GM19193 (cell line): Measurements from ENCODE around the gene CCDC71.

Experiments used
- POLR2A ChIP-seq: IDR thresholded peaks from 4 replicates; pipeline ENCODE4 v1.6.1; 2011; ENCODE audit not compliant: insufficient read depth, insufficient read length; ENCODE audit errors: extremely low read depth

CCDC71 gene

DNA sequence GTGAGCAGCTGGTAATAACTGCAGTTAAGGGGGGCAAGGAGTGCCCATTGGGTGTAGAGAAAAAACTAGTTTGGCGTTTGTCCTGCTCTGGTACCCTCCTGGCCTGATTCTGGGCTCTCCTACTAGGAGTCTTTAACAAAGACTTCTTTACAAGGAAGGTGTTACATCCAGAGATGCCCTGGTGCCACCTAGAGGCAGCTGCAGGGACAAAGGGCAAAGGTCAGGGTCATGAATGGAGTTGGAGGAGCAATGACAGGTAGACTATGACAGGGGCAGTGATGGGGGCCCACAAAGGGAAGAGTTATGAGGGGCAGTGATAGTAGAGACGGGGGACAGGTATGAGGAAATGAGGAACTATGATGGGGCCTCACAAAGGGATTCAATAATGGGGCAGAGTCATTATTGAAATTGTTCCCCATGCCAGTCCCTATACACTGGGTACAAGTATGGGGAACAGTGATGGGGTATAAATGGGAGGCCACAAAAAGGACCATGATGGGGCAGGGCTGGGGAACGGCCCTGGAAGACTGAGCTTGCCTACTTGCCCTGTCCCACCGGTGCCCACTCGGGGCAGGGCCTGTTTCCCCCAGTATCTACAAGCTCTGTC lies 7.9 kb downstream of the CCDC71 start:
- TF ChIP-seq POLR2A = no peak

DNA sequence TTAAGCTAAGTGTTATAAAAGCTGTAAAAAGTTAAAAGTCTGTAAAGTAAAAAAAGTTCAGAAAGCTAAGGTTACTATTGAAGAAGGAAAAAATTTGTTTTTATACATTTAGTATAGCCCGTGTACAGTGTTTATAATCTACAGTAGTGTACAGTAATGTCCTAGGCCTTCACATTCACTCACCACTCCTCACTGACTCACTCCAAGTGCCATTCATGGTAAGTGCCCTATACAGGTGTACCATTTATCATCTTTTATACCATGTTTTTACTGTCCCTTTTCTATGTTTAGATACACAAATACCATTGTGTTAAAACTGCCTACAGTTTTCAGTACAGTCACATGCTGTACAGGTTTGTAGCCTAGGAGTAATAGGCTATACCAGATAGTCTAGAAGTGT lies 8.8 kb downstream of the CCDC71 start:
- no peak for TF ChIP-seq POLR2A

DNA sequence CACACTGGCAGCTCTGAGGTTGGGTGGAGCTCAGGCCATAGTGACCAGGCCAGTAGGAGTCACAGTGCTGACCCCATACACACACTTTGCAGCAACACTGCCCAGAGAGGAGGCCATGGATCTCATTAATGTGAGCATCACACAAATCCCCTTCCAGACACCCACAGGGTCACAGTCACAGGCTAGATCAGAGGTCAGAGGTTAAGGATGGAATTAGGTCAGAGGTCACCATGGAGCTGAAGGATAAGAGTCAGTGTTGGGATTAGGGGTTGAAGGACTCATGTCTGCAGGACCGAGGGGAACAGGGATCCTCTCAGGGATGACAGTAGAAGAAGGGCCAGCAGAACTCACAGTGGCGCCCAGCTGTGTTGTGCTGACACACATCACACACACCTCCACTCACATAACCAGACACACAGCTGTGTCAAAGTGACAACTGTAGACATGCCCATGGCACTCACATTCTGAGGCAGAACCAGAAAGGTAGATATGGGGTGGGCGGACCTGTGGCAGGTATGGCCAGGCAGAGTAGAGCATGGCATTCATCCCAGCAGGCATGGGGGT lies 12.7 kb downstream of the CCDC71 start:
- TF ChIP-seq POLR2A = no peak

DNA sequence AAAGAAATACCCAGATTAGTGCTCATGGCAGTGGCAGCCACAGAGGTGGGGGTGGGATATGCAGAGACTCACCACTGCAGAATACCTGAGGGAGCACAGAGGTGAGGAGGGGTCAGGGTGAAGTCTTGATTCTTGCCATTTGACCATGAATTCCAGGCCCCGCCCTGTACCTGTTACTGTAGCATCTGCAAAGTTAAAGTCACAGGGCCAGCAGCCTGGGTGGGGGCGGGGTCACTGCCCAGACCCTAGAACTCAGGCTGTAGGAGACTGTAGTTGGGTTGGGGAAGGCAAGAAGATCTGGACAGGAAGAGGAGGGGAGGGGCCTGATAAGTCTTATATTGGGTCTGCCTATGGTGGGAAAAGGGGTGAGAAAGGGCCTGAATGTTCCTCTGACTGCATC lies 14.5 kb downstream of the CCDC71 start:
- no peak for TF ChIP-seq POLR2A

DNA sequence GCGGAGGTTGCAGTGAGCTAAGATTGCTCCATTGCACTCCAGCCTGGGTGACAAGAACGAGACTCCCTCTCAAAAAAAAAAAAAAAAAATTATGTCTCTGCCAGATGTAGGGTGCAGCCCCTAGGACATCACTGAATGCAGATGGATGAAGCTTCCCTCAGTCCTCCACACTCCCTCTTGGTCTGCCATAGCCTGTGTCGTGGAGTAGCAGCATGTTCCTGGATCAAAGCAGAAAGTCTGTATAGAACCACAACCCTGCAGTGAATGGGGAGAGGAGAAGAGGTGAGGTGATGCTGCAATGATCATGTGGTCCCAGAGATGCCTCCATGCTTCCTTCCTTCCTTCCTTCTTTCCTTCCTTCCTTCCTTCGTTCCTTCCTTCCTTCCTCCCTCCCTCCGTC lies 18.0 kb downstream of the CCDC71 start:
- no peak for TF ChIP-seq POLR2A

DNA sequence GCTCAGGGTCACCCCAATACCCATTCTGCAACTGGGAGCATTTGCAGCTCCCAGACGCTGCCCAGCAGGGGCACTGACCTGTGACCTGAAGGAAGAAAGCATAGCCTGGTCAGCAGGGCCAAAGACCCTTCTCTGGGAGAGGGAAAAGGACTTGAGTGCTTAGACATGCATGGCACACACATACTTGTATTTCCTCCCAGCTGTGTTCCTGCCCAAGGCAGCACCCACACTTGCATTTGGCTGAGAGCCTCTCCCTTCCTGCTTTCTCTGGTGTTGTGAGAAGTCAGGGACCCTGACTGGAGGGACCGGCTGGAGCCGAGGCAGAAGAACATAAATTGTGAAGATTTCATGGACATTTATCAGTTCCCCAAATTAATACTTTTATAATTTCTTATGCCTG lies 26.1 kb downstream of the CCDC71 start:
- TF ChIP-seq POLR2A = no peak

DNA sequence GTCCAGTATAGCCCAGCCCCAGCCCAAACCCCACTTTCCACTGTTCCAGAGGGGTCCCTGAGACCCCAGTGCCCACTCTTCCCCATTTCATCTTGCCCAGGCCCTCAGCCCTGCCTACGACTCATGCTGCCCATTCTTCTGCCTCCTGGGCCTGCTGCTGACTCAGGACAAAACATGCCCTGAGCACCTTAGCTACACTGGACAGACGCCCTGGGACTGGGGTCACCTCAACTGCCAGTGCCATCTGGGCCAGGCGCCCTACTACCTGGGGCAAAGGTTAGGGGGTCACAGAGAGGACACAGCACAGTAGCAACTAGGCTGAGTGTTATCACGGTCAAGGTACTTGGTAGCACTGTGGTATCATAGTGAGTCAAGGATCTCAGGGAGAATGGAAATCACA lies 30.6 kb downstream of the CCDC71 start:
- TF ChIP-seq POLR2A = no peak

DNA sequence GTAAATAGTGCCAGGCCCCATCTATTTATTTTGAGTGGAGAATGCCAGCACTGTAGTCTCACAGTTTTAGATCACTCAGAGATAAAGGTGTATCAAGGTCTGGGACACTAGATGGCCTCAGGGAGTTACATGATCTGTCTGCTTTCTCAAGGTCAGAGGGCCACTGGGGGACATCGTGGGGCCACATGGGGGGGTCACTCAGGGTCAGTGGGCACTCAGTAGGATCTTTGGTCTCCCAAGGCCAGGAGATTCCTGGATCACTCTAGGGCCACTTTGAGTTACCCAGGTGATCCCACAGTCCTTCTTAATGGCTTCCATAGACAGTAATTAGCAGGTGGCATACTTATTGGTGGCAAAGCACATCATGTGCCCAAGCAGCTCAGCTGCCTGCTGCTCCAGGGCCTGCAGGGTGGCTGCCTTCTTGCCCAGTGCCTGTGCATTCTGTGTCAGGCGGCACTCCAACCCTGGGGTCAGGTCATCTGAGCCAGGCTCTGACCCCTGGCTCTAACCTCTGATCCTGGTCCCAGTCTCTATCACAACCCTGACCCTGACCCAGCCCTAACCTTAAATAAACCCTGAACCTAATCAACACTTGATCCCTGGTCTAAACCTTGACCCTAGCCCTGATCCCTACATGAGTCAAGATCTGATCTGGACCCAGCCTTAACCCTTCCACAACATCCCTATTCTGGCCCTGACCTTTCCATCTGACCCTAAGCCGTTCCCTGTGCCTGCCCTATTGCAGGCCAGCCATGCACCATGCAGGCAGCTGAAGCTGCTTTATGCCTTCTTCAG lies 31.5 kb downstream of the CCDC71 start:
- TF ChIP-seq POLR2A = no peak

DNA sequence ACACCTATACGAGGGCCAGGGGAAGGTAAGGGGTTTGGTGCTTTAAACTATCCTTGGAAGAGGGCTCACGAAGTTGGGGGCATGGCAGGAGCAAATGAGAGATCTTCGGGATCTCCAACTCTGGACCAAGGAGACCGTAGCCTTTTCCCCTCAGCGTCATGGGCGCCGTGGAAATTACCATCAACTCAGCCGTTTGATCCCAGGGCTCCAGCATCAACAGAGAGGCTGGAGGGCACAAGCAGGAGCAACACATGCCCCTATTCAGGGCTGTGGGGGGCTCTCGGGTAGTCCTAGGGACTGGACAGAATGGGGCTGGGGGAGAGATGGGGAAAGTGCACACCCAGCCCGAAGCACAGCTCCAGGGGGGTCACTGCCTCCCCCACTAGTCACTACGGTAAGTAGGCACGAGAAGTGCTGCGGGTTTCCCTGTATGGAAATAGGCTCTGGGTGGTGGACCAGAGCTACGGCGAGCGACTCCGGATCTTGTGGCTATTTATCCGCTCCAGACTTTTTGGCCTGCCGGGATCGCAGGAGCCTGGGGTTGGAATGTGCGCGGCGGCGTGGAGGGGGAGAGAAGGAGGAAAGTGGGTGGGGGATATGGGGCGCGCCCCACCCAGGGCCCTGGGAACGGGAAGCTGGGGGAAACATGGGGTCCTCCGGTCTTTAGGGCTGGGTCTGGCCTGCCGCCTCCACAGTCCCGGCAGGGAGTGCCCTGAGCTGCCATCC lies 32.7 kb downstream of the CCDC71 start:
- TF ChIP-seq POLR2A = no peak

DNA sequence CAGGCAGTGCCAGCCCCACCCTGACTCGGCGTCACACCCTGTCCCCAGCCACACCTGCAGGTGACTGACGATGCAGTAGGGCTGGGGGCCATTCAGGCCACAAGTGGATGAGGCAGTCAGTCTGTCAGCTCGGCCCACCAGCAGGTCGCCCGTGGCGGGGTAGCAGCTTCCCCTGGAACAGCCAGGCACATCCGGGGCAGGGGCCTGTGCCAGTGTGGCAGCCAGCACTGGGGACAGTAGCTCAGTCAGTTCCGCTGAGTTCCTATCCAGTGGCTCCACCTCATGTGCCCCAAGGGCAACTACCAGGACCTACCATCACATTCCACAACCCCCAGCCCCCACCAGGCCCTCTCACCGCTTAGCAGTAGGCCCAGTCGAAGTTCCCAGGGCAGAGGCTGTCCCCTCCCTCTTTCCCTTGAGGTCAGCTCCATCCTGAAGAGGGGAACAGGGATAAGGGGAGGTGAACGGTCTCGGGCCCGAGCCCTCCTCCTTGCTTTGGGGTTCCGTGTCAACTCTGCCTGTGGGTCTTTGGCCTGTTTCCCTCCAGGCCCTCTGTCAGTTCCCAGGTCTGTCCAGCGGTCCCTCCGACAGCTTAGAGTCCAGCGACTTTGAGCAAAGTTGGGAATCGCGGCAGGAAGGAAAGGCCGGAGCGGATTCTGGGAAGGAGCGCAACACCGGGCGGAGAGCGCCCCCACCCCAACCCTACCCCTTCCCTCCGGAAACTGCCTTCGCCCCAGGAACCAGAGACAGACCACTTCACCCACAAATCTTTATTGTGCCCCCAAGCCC lies 33.5 kb downstream of the CCDC71 start, which contains the start of gene LAMB2:
Gene LAMB2 (minus strand): TSS at position 614 of the 789 bp plus-strand sequence. CDS start 183 bp downstream, at position 431.
- TF ChIP-seq POLR2A = no peak

DNA sequence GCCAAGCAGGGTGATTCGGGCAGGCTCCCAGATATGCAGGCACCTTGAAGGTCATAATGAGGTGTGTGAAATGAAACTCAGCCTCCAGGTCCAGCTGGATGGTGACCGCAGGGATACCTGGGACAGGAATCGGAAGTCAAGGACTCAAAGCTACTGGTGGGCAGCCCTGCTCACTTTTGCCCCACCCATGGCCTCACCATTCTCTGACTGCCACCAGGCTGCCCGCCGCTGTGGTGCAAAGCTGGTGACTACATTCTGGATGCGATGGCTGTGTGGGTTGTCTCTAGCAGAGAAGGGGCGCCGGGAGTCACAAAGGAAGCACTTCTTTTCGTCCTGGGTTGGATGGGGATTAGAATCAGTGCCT lies 34.1 kb downstream of the CCDC71 start:
- no peak for TF ChIP-seq POLR2A

DNA sequence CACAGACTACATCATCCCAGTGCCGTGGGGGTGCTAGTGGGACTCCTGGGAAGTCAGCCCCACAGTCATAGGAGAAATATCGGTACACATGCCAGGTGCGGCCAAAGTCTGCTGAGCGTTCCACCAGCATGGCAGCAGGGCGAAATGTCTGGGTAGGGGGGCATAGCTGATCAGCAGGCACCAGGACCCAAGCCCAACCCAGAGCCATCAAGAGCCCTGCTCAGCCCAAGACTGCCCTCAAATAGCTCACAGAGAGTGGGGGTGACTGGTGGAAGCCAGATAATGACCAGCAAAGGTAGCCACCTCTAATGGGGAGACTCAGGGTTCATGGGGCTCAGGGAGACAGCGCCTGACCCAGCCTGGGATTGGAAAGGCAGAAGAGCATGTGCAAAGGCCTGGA lies 34.6 kb downstream of the CCDC71 start:
- TF ChIP-seq POLR2A = no peak

DNA sequence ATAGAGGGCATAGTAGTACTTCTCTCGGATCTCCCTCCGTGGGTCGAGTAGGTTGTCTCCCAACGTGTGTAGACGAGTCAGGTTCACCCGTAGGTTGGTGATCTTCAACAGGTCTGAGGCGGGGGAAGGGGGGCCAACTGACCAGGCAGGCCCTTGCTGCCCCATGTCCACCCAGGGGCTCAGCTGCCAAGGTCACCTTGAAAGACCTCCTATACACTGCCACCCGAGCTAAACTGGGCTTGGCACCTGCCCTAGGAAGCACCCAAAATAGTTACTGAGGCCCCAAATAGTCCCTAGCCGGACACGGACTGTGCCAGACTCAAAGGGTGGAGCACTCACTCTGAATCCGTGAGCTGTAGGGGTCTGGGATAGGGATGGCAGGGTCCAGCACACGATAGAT lies 35.1 kb downstream of the CCDC71 start:
- no peak for TF ChIP-seq POLR2A

DNA sequence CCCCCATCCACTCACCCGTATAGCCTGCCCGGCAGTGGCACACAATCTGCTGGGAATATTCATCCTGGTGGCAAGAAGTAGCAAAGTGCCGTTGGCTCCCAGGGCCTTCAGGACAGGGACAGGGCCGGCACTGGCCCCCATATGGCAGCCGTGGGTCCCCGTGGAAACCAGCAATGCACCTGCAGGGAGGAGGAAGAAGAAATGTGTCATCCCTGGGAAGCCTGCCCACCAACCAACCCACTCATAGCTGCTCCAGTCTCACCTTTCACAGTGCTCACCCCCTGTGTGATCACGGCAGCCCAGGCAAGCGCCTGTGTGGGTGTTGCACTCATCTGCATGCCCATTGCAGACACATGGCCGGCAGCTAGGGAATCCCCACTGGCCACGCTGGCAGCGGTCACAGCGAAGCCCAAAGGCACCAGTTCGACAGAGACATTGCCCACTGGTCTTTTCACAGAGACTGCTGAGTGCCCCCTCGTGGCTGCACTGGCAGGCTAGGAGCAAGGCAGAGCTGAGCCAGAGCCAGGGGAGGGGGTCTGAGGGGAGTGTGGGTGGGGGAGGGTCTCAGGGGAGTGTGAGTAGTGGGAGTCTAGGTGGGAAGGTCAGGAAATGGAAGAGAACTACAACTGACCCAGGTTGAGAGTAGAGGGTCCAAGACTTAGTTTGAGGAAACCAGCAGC lies 41.0 kb downstream of the CCDC71 start:
- no peak for TF ChIP-seq POLR2A

DNA sequence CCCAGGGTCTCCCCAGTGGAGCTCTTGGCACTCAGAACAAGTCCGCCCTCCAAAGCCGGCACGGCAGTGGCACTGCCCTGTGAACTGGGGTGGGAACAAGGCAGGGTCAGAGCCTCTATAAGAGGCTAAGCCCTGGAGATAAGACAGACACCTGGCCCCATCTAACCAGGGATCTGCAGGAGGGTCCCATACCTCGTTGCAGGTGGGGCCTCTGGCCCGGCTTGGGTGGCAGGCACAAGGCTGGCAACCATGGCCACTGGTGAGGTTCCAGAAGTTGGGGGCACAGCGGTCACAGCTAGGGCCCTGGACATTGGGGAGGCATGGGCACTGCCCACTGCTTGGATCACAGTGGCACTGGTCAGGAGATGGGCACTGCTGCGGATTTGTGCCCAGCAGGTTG lies 41.9 kb downstream of the CCDC71 start:
- TF ChIP-seq POLR2A = no peak

DNA sequence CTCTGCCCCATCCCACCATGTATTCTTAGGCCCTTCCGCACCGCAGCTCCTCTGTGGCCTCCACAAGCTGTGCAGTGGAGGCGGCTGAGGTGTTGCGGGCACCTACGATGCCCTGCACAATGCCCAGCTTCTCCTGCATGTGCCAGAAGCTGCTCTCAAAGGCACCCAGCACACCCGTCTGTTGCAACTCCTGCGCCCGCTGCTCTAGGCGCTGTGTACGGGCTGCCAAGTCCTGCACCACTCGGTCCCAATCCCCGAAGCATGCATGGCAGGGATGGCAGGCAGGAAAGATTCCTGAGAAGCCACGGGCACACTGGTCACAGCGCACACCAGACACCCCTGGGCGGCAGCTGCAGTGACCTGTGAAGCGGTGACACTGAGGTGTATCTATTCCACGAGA lies 42.4 kb downstream of the CCDC71 start:
- TF ChIP-seq POLR2A = no peak
